Tibial nerve (tissue), 3 donors: ENCODE results near the gene MAMSTR.

Source experiments
- CTCF ChIP-seq, 5 experiments: fragments of 200-600 bp in 3 of 5; fragments of 450-650 bp in 2 of 5; sonication (generic) in 3 of 5; IDR thresholded peaks; one replicate each; pipeline ENCODE4 v1.5.1; 2016 to 2019; ENCODE audit warnings: antibody characterized with exemption in 5 of 5, mild to moderate bottlenecking in 3 of 5, moderate library complexity in 2 of 5
- POLR2A ChIP-seq, 2 donors: fragments of 450-650 bp; IDR thresholded peaks; one replicate each; pipeline ENCODE4 v1.6.1; 2017; ENCODE audit warnings: antibody characterized with exemption in 2 of 2, mild to moderate bottlenecking in 2 of 2, moderate library complexity in 2 of 2

- no peak for TF ChIP-seq CTCF (IDR thresholded peaks at IDR 0.05)
- TF ChIP-seq POLR2A (IDR thresholded peaks at IDR 0.05), result no peak
Observed at GRCh38 chr19:48742096-48742495, 22.6 kb upstream of the MAMSTR start.
